HL-60/S4 treated with retinoic acid at 250 ng/mL for 4 days and 3 days (cell line): Measurements from ENCODE around the gene DERL2.

ENCODE experiments used
- in situ Hi-C: fragments of 300-500 bp; cut with MboI; formaldehyde crosslinking; loops from 2 replicates; pipeline ENCODE4 v1.7.0; 2022; ENCODE audit warnings: low sequenced_read_pairs

DERL2 gene

GRCh38 chr17:5502552-5502951 lies 16.6 kb upstream of the DERL2 start:
- in situ Hi-C loops, result no loop called here

GRCh38 chr17:5501685-5502084 lies 15.7 kb upstream of the DERL2 start:
- in situ Hi-C loops, result no loop called here

GRCh38 chr17:5500589-5501391 lies 14.8 kb upstream of the DERL2 start:
- in situ Hi-C loops, result no loop called here

GRCh38 chr17:5500247-5500588 lies 14.2 kb upstream of the DERL2 start:
- in situ Hi-C loops, result no loop called here

- in situ Hi-C loops, result no loop called here
Measured at GRCh38 chr17:5499476-5500231, 13.7 kb upstream of the DERL2 start.

GRCh38 chr17:5492970-5493369 lies 7.0 kb upstream of the DERL2 start:
- in situ Hi-C loops, result no loop called here

- in situ Hi-C loops, result no loop called here
Measured at GRCh38 chr17:5488752-5489151, 2.8 kb upstream of the DERL2 start.

GRCh38 chr17:5486206-5487124 lies 487 bp upstream of the DERL2 start, which contains the start of gene MIS12:
Gene MIS12 (plus strand): TSS chr17:5486566. CDS start chr17:5488863, 2,297 bp downstream.
- in situ Hi-C loops, result no loop called here

GRCh38 chr17:5481451-5481850 lies 4.5 kb downstream of the DERL2 start:
- in situ Hi-C loops, result no loop called here

- in situ Hi-C loops, result no loop called here
Measured at GRCh38 chr17:5480962-5481361, 5.0 kb downstream of the DERL2 start.

GRCh38 chr17:5478992-5479391 lies 7.0 kb downstream of the DERL2 start:
- in situ Hi-C loops, result no loop called here

GRCh38 chr17:5473906-5474305 lies 12.1 kb downstream of the DERL2 start:
- in situ Hi-C loops, result no loop called here

GRCh38 chr17:5472511-5472910 lies 13.5 kb downstream of the DERL2 start:
- in situ Hi-C loops, result no loop called here

- in situ Hi-C loops, result no loop called here
Measured at GRCh38 chr17:5468075-5468473, 17.9 kb downstream of the DERL2 start.

- in situ Hi-C loops, result no loop called here
Measured at GRCh38 chr17:5467416-5467815, 18.6 kb downstream of the DERL2 start.

- in situ Hi-C loops, result no loop called here
Measured at GRCh38 chr17:5466295-5466694, 19.7 kb downstream of the DERL2 start.

- in situ Hi-C loops, result no loop called here
Measured at GRCh38 chr17:5464717-5465507, 21.1 kb downstream of the DERL2 start.

- in situ Hi-C loops, result no loop called here
Measured at GRCh38 chr17:5446786-5447185, 39.2 kb downstream of the DERL2 start.

GRCh38 chr17:5444209-5444608 lies 41.8 kb downstream of the DERL2 start:
- in situ Hi-C loops, result no loop called here

GRCh38 chr17:5443728-5444127 lies 42.2 kb downstream of the DERL2 start:
- in situ Hi-C loops, result no loop called here

- in situ Hi-C loops, result no loop called here
Measured at GRCh38 chr17:5439446-5439764, 46.6 kb downstream of the DERL2 start.
